GM21367 (cell line): ENCODE data around the gene RETREG1.
A peak's percentile ranks its signal among the peaks of the same experiment; 100 is the strongest.
"Not testable (repeated sequence)": the region's sequence is repeated elsewhere in the genome, so short reads cannot be mapped to it uniquely, and the experiment has no call there.

Experiments
- ATAC-seq: cut with Tn5 transposase; IDR thresholded peaks from one replicate; pipeline ENCODE4 v1.9.1; 2021; ENCODE audit not compliant: unreplicated experiment

RETREG1 gene

GRCh38 chr5:16557477-16557876 is 59.3 kb downstream of the RETREG1 start:
- no peak for ATAC-seq

- no peak for ATAC-seq
Observed at GRCh38 chr5:16554110-16554509, 62.7 kb downstream of the RETREG1 start.

- ATAC-seq: peak; percentile 86
Observed at GRCh38 chr5:16552666-16553343, 64.0 kb downstream of the RETREG1 start.

- no peak for ATAC-seq
Observed at GRCh38 chr5:16551628-16552027, 65.2 kb downstream of the RETREG1 start.

- ATAC-seq: peak; percentile 71
Observed at GRCh38 chr5:16550316-16550952, 66.4 kb downstream of the RETREG1 start.

DNA sequence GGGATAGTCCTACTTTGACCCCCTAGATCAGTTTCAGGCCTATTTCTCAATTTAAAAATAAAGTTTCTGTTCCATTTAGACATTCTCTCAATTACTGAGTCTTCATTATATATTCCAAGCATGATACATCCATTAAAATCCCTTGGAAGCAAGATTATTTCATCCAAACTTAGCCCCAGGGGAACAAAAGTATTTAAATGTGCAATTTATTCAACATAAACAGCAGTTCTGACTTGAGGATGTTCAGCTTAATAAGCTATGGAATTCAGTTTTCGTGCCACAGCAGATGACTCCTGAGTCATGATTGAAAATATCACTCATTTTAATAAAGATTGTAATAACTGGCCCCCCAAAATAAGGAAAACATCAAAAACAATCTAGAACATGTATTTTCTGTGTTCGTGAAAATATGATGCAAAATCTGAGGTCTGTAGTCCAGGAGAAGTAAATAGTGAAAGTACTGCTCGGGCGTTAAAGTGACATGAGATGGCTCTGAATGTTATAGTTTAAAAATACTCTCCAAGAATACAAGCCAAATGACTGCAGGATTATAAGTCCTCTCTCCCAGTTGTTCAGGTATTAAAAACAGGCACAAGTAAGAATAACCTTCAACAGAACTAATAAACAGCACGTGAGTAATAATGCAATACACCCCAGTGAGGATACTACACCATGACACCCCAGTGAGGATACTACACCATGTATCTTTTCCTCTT is 67.1 kb downstream of the RETREG1 start:
- ATAC-seq: no peak

DNA sequence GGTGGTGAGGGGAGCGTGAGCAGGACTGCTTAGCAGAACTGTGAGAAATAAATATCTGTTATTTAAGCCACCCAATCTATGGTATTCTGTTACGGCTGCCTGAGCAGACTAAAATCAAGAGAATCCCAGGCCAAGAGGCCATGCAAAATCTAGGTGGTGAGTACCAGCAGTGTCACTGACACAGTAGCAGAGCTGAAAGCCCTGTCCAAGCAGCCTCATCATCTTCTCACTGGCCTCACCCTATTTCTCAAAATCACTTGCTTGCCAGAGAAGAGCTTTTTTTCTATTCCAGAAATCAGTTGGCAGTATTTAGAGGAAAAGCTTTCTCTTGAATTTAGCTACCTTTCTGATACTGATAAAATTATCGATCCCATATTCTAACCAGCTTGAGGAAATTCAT is 68.0 kb downstream of the RETREG1 start:
- ATAC-seq: no peak

- no peak for ATAC-seq
Observed at GRCh38 chr5:16548115-16548514, 68.7 kb downstream of the RETREG1 start.

- ATAC-seq: no peak
Observed at GRCh38 chr5:16547200-16547842, 69.5 kb downstream of the RETREG1 start.

GRCh38 chr5:16546732-16547131 is 70.1 kb downstream of the RETREG1 start:
- ATAC-seq: no peak

- no peak for ATAC-seq
Observed at GRCh38 chr5:16544607-16545374, 72.0 kb downstream of the RETREG1 start.

DNA sequence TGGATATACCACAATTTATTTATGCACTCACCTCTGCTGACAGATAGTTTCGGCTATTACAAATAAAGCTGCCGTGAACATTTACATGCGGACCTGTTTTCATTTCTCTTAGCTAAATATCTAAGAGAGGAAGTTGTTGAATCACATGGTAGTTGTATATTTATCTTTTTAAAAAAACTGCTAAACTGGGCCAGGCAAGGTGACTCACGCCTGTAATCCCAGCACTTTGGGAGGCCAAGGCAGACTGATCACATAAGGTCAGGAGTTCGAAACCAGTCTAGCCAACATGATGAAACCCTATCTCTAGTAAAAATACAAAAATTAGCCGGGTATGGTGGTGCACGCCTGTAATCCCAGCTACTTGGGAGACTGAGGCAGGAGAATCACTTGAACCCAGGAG is 73.6 kb downstream of the RETREG1 start:
- not testable (repeated sequence) for ATAC-seq

DNA sequence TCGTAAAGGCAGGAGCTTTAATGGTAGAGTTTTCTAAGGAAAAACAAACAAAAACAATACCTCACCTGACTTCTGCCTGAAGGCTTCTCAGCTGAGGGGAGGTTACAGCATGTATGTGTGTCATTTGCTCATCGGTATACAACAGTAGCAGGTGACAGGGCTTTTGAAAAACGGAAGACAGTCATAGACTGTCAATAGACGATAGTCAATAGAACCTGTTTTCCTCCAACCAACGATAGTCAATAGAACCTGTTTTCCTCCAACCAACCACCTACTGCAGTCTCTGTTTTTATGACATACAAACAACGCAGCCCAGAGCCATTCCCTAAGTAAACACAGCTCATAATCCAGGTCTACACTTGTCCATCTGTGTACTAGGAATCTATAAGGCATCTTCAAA is 74.6 kb downstream of the RETREG1 start:
- ATAC-seq: no peak

DNA sequence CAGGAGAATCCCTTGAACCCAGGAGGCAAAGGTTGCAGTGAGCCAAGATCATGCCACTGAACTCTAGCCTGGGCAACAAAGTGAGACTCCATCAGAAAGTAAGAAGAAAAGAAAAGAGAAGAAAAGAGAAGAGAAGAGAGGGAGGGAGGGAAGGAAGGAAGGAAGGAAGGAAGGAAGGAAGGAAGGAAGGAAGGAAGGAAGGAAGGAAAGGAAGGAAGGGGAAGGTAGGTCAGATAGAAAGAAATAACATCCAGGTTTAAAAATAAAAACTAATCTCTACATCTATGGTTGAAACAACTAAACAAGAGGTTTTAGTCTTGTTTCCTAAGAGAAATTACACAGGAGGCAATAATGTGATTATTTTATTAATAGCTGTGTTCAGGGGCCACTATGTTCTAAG is 75.2 kb downstream of the RETREG1 start:
- not testable (repeated sequence) for ATAC-seq

DNA sequence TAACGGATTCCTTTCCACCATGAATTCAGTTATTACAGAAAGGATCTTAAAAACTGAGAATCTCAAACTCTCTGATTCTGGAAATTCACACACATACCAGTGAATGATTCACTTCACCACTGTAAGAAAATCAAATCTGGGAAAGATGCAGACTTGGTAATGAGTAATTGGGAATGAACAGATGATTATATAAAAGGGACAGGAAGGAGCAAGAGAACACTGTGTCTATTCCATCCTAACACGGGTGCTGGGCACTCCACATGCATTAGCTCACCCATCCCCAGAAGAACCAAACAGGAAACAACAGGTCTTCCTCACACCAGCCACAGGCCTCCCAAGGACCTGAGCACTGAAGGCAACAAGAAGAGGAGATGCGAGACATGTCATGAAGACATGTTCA is 76.4 kb downstream of the RETREG1 start:
- ATAC-seq: no peak

GRCh38 chr5:16539169-16539666 is 77.6 kb downstream of the RETREG1 start:
- ATAC-seq: no peak

DNA sequence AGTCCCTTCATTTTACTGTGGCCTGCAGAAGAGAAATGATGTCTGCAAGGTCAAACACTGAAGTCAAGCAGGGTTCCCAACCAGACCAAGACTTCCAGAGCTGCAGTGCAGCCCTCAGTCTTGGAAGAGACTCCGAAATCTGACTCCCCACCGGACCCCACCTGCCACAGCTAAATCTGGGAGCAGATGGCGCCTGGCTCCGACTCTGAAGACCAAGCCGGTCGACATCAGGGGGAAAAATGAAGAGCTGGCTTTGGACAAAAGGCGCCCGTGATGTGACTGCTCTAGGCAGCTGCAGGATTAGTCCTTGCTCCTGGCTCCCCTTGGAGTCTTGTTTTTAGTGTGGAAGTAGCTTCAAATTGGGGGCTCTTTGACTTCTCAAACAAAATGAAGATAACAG is 78.8 kb downstream of the RETREG1 start:
- no peak for ATAC-seq

- ATAC-seq: no peak
Observed at GRCh38 chr5:16536818-16537217, 80.0 kb downstream of the RETREG1 start.

DNA sequence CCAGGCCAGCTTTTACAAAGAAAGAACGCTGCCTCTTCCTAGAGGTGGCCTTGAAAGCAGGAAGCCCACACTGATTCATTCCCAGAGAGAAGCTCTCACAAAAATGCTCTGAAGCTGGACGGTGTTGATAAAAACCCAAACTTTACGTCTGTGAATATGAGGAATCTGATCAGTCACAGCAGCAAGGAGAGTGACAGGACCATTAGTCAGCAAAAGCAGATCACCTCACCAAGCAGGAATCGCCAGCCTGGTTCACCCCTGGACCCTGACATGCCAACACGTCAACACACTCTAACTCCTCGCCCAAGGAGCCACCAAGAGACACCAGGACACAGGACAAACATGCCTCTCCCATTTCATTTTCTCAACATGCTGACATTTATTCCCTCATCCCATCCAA is 80.6 kb downstream of the RETREG1 start:
- no peak for ATAC-seq

GRCh38 chr5:16534280-16534679 is 82.5 kb downstream of the RETREG1 start:
- no peak for ATAC-seq
